Breast epithelium (tissue), 4 donors: ENCODE measurements around the gene MRPS2. TPM values are rescaled to one million over a fixed set of nuclear protein-coding genes. Genes with fewer than 3 reads are reported as not detected.
"Not testable (repeated sequence)": the region's sequence is repeated elsewhere in the genome, so short reads cannot be mapped to it uniquely, and the experiment has no call there.

Source experiments
- DNase-seq, 2 donors: peaks; one replicate each; pipeline ENCODE4 v3.0.0-alpha.2; 2019; ENCODE audit warnings: low spot score in 2 of 2
- H3K27ac ChIP-seq, 2 donors: fragments of 200-600 bp; sonication (generic) in 1 of 2; one replicate each; pipeline ENCODE4 v1.5.1; 2016 to 2019; ENCODE audit warnings: mild to moderate bottlenecking in 1 of 2
- H3K27me3 ChIP-seq, 2 donors: fragments of 200-600 bp; sonication (generic) in 1 of 2; one replicate each; pipeline versions ENCODE4 v1.5.1 to v1.6.0; 2017 to 2019; ENCODE audit warnings: control low read depth in 1 of 2, mild to moderate bottlenecking in 1 of 2
- H3K36me3 ChIP-seq: fragments of 200-600 bp; one replicate; pipeline ENCODE4 v1.5.1; 2019
- H3K4me1 ChIP-seq, 2 donors: fragments of 200-600 bp; sonication (generic); one replicate each; pipeline ENCODE4 v1.5.1; 2016 to 2019; ENCODE audit warnings: control low read depth in 1 of 2
- H3K4me3 ChIP-seq, 3 donors: fragments of 200-600 bp; sonication (generic); 1 replicate in 2 of 3; 2 replicates in 1 of 3; pipeline ENCODE4 v1.5.1; 2016 to 2019; ENCODE audit warnings: mild to moderate bottlenecking in 3 of 3, moderate library complexity in 2 of 3
- H3K9me3 ChIP-seq, 2 donors: fragments of 200-600 bp; sonication (generic) in 1 of 2; one replicate each; pipeline ENCODE4 v1.5.1; 2016 to 2019; ENCODE audit warnings: control low read depth in 1 of 2
- POLR2A ChIP-seq: fragments of 450-650 bp; IDR thresholded peaks from one replicate; pipeline ENCODE4 v1.6.1; 2016; ENCODE audit warnings: antibody characterized with exemption, mild to moderate bottlenecking, moderate library complexity
- POLR2AphosphoS5 ChIP-seq, 3 donors: sonication (generic); formaldehyde crosslinking; IDR thresholded peaks; one replicate each; pipeline ENCODE4 v1.6.1; 2017; ENCODE audit warnings: antibody characterized with exemption in 3 of 3
- intact Hi-C: fragments of 100-400 bp; cut with DNase I; formaldehyde crosslinking; loops from one replicate; pipeline ENCODE4 v1.15.1; 2023; ENCODE audit warnings: low total_unique reads
- total RNA-seq, 3 donors: library from RNA; depleted of rRNA; stranded (reverse); fragments of >200 nt; gene quantifications; one replicate each; pipeline ENCODE4 v1.1.0, GENCODE V29; 2016
- TF ChIP-seq, protein P1 (sequence below), 3 donors: fragments of 450-650 bp; IDR thresholded peaks; one replicate each; pipeline ENCODE4 v1.5.1; 2016 to 2017; ENCODE audit warnings: antibody characterized with exemption in 3 of 3, mild to moderate bottlenecking in 3 of 3, moderate library complexity in 3 of 3

Gene MRPS2
- total RNA-seq, 3 donors from 2014 or later, result 35.4 to 39.8 (median 36.7) TPM

DNA sequence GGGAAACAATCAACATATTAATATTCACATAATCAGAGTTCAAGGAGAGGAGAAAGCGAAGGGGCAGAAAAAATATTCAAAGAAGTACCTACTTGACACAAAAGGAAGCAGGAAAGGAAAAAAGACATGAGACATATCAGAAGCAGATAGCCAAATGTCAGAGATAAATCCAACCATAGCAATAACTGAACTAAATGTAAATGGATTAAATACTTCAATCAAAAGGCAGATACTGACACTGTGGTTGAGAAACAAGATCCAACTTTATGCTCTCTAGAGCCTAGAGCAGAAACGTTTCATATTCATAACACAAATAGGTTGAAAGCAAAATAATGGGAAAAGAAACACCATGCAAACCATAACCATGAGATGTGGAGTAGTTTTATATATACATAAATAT, 9.0 kb downstream of the MRPS2 start:
- peaks cover 8% of the 10 kb centered on the region in 2 donors for H3K9me3 ChIP-seq
- intact Hi-C loops, result no loop called here
- no peak overlapping the region for H3K4me3 ChIP-seq
- peaks cover 0 to under 1% of the 10 kb centered on the region in 2 donors for H3K27me3 ChIP-seq
- TF ChIP-seq POLR2A (no peak), POLR2AphosphoS5 (IDR thresholded peaks at IDR 0.05) (no peak)
- TF ChIP-seq, protein P1, sequence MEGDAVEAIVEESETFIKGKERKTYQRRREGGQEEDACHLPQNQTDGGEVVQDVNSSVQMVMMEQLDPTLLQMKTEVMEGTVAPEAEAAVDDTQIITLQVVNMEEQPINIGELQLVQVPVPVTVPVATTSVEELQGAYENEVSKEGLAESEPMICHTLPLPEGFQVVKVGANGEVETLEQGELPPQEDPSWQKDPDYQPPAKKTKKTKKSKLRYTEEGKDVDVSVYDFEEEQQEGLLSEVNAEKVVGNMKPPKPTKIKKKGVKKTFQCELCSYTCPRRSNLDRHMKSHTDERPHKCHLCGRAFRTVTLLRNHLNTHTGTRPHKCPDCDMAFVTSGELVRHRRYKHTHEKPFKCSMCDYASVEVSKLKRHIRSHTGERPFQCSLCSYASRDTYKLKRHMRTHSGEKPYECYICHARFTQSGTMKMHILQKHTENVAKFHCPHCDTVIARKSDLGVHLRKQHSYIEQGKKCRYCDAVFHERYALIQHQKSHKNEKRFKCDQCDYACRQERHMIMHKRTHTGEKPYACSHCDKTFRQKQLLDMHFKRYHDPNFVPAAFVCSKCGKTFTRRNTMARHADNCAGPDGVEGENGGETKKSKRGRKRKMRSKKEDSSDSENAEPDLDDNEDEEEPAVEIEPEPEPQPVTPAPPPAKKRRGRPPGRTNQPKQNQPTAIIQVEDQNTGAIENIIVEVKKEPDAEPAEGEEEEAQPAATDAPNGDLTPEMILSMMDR (IDR thresholded peaks at IDR 0.05), result no peak
- no peaks in the 10 kb centered on the region for H3K36me3 ChIP-seq
- no peaks in the 10 kb centered on the region for H3K4me1 ChIP-seq
- no peak for DNase-seq
- no peak overlapping the region for H3K27ac ChIP-seq

DNA sequence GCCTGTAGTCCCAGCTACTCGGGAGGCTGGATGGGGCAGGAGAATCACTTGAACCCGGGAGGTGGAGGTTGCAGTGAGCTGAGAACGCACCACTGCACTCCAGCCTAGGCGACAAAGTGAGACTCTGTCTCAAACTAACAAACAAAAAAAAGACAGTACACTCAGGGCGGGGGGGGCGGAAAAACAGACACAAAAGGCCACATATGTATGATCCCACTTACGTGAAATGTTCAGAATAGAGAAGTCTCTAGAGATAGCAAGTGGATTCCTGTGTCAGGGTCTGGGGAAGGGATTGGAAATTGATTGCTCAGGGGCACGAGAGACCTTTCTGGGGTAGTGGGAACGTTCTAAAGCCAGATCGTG, 11.7 kb downstream of the MRPS2 start:
- Histone ChIP-seq H3K4me1 (no peaks in the 10 kb centered on the region), H3K4me3 (no peak overlapping the region), H3K36me3 (no peaks in the 10 kb centered on the region), H3K9me3 (peaks cover 8% of the 10 kb centered on the region in 2 donors), H3K27ac (no peak overlapping the region), H3K27me3 (peaks cover 0 to 8% of the 10 kb centered on the region in 2 donors)
- DNase-seq, result no peak
- TF ChIP-seq POLR2A (no peak), POLR2AphosphoS5 (IDR thresholded peaks at IDR 0.05) (no peak)
- TF ChIP-seq, protein P1 (IDR thresholded peaks at IDR 0.05), result no peak
- intact Hi-C loops, result no loop called here

DNA sequence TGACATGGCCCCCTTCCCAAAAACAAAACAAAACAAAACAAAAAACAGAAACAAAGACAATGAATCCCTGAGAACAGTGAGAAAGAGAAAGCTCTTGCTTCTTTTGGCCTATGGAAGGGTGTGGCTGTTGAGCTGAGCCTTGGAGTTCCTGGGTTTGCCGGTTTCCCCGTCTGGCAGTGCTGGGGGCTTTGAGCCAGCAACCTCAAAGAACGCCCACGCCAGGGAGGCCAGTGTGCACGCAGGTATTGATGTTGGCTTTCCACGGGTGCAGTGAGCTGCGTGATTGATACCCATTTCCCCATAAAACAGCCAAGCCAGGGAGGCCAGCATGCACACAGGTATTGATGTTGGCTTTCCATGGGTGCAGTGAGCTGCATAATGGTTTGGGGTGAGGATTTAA, 12.4 kb downstream of the MRPS2 start:
- no peaks in the 10 kb centered on the region for H3K4me1 ChIP-seq
- TF ChIP-seq POLR2AphosphoS5 (IDR thresholded peaks at IDR 0.05) (no peak), POLR2A (no peak)
- TF ChIP-seq, protein P1 (IDR thresholded peaks at IDR 0.05), result no peak
- no peak overlapping the region for H3K27ac ChIP-seq
- DNase-seq, result no peak
- H3K27me3 ChIP-seq, result peaks cover 0 to 8% of the 10 kb centered on the region in 2 donors
- peaks cover 8% of the 10 kb centered on the region in 2 donors for H3K9me3 ChIP-seq
- H3K4me3 ChIP-seq, result no peak overlapping the region
- no peaks in the 10 kb centered on the region for H3K36me3 ChIP-seq
- intact Hi-C loops, result no loop called here

DNA sequence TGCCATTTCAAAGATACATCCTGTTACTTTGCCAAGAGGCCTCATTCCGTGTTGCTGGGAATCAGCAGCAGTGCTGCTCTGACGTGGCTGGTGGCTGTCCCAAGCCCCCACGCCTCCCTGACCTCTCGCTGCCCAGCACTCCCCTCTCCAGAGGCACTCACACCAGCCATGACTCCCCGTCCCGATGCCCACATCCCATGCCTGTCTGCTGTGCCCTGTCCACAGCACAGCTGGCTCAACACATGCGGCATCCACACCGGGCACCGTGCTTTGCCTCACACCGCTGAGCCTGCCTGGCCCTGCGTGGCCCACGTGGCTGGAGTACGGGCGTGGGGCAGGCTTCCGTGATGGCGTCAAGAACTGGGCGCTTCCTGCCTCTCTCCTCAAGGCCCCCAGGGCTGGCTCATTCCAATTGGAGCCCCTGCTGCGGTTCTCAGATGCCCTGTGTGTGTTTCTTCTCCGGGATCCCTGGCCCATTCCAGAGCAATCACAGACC, 12.9 kb downstream of the MRPS2 start:
- no peak for DNase-seq

DNA sequence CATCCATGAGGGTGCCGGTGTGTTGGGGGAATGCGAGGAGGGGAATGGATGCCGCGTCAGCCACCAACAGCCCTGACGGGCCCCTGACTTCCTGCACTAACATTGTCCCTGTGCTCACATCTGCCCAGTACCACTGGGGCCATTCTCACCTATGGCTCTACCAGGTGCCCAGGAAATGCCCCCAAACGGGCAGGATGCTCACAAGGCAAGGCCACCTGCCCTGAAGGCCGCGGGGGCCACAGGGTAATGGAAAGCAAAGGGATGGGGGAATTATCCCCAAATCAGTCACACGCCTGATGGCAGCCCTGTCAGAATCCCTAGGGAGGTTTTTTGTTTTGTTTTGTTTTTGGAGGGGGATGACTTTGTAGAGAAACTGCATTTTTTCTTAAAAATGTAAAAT, 13.4 kb downstream of the MRPS2 start:
- H3K27me3 ChIP-seq, H3K4me3 ChIP-seq, H3K9me3 ChIP-seq, H3K27ac ChIP-seq, DNase-seq, intact Hi-C loops, H3K36me3 ChIP-seq, H3K4me1 ChIP-seq: not testable (repeated sequence)

More for the DNA sequence above, 12.9 kb downstream of the MRPS2 start:
- no peak overlapping the region for H3K4me3 ChIP-seq
- H3K4me1 ChIP-seq, result no peaks in the 10 kb centered on the region
- no peak for TF ChIP-seq POLR2A
- no peaks in the 10 kb centered on the region for H3K36me3 ChIP-seq
- intact Hi-C loops, result no loop called here
- peaks cover 5 to 8% of the 10 kb centered on the region in 2 donors for H3K9me3 ChIP-seq
- no peak overlapping the region for H3K27ac ChIP-seq
- peaks cover 0 to 8% of the 10 kb centered on the region in 2 donors for H3K27me3 ChIP-seq

DNA sequence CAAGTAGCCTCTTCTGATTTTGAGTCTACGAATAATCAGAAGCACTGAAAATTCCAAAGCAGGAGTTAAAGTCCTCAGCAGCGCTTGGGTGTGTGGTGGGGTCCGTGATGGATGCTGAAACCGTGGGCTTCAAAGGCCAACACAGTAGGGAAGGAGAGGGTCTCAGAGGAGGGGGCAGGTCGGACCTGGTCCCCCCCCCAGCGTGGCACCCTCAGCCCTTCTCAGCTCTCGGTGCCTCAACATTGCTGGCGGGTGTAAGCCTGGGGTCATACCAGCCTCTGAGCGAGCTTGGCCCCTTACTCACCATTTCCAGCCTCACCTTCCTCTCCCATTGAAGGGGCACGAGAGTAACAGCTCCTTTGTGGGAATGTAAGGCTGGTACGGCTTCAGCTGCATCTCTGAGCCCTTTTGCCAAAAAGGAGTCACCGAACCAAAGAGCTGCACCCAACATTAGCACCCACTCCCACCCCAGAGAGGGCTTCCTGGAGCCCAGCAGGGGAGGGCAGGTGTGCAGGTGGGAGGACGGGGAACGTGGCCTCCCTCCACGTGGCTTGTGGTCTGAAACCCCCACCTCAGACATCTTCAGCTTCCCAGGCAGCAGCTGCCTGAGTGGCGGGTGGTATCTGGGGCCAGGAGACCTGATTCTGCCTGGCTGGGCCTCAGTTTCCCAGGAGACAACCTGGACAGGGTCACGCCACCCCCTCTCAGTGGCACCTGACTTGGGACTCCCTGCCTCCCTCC, 14.0 kb downstream of the MRPS2 start:
- TF ChIP-seq, protein P1 (IDR thresholded peaks at IDR 0.05), result no peak
- TF ChIP-seq POLR2A (no peak), POLR2AphosphoS5 (IDR thresholded peaks at IDR 0.05) (no peak)
- intact Hi-C loops, result loop anchor here (5.0 kb wide), 1 partner anchor 753 kb away; no protein-coding TSS in a partner anchor
- no peaks in the 10 kb centered on the region for H3K4me1 ChIP-seq

More for the DNA sequence above, 14.0 kb downstream of the MRPS2 start:
- peaks cover 0 to 8% of the 10 kb centered on the region in 2 donors for H3K27me3 ChIP-seq
- H3K9me3 ChIP-seq, result peaks cover 0 to 2% of the 10 kb centered on the region in 2 donors
- H3K4me3 ChIP-seq, result no peak overlapping the region
- DNase-seq, result no peak
- no peaks in the 10 kb centered on the region for H3K36me3 ChIP-seq
- no peak overlapping the region for H3K27ac ChIP-seq
